HUES6 (cell line): Measurements from ENCODE around the gene ROBO2.

Source experiments
- H3K27ac ChIP-seq: 2 replicates; pipeline ENCODE4 v1.7.0; 2013; ENCODE audit warnings: low read depth, mild to moderate bottlenecking, low read length, inconsistent platforms
- H3K27me3 ChIP-seq: 2 replicates; pipeline ENCODE4 v1.6.1; 2013; ENCODE audit warnings: low read length; ENCODE audit not compliant: control insufficient read depth, insufficient read depth
- H3K36me3 ChIP-seq: 2 replicates; pipeline ENCODE4 v1.6.1; 2013; ENCODE audit warnings: low read length; ENCODE audit not compliant: control insufficient read depth, insufficient read depth
- H3K4me1 ChIP-seq: 2 replicates; pipeline ENCODE4 v1.6.1; 2013; ENCODE audit warnings: low read length; ENCODE audit not compliant: control insufficient read depth, insufficient read depth
- H3K4me3 ChIP-seq: 2 replicates; pipeline ENCODE4 v1.5.1; 2013; ENCODE audit warnings: low read depth, low read length
- H3K9ac ChIP-seq: one replicate; pipeline ENCODE4 v1.6.1; 2013; ENCODE audit warnings: mild to moderate bottlenecking, low read length
- H3K9me3 ChIP-seq: 2 replicates; pipeline ENCODE4 v1.6.1; 2013; ENCODE audit warnings: low read depth, low read length; ENCODE audit not compliant: control insufficient read depth, insufficient read depth

The ROBO2 gene

DNA sequence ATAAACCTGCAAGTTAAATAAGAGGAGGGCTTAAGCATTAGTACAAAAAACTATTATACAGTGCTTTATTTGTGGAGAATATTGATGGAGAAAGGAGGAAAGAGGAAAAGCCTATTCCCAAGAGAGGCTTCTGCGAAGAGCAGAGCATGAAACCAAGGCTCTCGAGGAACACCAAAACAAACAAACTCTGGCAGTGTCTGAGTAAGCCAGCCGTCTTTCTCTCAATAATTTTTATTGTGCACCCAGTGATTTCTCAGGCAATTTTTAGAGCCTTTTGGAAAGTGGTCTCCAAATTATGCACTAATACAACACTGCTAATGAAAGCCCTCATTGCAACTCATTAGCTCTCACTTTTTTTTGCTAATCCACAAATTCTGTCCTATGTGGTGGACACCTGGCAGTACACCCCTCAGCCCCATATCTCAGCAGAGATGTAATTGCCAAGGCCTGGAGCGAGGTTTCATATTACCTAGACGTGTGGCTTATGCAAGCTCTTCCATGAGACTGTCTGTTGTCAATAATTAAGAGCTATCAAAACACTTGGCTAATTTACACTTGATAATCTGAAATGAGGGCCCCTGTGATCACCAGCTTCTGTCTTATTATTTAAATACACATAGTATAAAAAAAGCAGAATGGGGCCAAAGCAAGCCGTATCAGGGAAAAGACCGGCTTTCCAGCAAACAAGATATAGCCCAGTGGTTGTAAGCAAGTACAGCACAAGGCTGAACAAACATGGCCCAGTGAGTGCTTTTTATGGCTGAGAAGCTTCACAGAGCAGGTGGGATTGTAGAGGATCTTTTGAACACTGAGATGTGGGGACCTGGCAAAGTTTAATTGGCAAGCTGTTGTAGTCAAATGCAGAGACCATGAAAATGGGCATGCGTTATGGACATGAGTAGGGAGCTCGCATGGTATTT is 216.9 kb downstream of the ROBO2 start:
- Histone ChIP-seq H3K4me1 (no peaks in the 10 kb centered on the region), H3K27ac (no peak overlapping the region), H3K9me3 (no peaks in the 10 kb centered on the region), H3K27me3 (no peaks in the 10 kb centered on the region), H3K4me3 (no peak overlapping the region), H3K9ac (no peak overlapping the region), H3K36me3 (no peaks in the 10 kb centered on the region)

DNA sequence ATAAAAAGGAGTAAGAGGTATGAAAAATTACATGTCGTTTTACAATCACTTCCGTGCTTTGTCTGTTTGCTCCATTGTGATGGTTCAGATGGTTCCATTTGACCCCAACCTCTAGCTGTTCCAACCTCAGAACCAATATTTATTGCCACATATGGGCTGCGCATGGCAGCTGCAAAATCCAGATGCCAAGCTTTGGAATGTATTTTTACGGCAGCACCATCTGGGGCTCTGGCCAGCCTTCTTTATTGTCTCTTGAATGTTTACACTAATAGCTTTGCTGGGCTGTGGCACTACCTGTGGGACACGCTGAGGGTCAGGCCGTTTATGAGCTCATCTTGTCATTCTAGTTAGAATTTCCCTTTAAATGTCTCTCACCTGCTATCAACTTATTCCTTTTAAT is 219.8 kb downstream of the ROBO2 start:
- Histone ChIP-seq H3K36me3 (no peaks in the 10 kb centered on the region), H3K9me3 (no peaks in the 10 kb centered on the region), H3K4me3 (no peak overlapping the region), H3K27ac (no peak overlapping the region), H3K27me3 (no peaks in the 10 kb centered on the region), H3K4me1 (no peaks in the 10 kb centered on the region), H3K9ac (no peak overlapping the region)

DNA sequence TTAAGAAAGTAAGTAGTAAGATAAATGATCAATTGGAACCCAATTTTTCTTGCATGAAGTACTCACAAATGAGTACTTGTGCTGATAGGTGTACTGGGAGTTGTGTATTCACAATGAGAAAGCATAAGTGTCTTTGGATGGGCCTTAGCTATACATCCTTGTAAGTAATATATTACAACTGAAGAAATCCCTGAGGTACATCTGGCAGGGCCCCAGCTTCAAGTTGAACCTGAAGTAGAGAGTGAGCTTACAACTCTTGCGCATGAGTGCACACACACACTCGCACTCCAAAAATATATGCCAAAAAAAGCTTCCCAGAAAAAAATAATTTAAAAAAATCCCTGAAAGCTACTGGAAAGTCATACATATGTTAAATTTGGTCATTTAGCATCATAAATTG is 222.5 kb downstream of the ROBO2 start:
- no peaks in the 10 kb centered on the region for H3K27me3 ChIP-seq
- no peaks in the 10 kb centered on the region for H3K36me3 ChIP-seq
- no peak overlapping the region for H3K27ac ChIP-seq
- no peak overlapping the region for H3K9ac ChIP-seq
- H3K4me3 ChIP-seq: no peak overlapping the region
- H3K4me1 ChIP-seq: no peaks in the 10 kb centered on the region
- no peaks in the 10 kb centered on the region for H3K9me3 ChIP-seq

DNA sequence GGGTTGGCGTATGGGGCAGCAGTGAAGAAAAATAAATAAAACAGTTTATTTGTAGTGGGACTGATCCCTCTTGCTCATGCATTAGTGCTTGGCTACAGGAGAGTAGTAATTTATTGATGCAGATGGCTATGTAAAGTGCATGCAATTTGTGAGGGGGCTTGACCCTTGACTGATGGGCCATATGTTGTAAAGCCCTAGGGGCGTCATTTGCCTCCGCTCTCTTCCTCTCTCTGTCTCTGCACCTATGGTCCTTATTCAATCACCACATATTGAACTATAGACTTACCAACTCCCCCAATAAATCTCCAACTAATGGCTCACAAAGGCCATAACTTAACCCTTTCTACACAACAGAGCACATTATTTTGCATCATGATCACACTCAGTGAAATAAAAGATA is 227.7 kb downstream of the ROBO2 start:
- Histone ChIP-seq H3K9ac (no peak overlapping the region), H3K4me1 (no peaks in the 10 kb centered on the region; the same call in 1 of the 2 replicates), H3K9me3 (no peaks in the 10 kb centered on the region), H3K27ac (no peak overlapping the region), H3K27me3 (no peaks in the 10 kb centered on the region), H3K36me3 (no peaks in the 10 kb centered on the region), H3K4me3 (no peak overlapping the region)

DNA sequence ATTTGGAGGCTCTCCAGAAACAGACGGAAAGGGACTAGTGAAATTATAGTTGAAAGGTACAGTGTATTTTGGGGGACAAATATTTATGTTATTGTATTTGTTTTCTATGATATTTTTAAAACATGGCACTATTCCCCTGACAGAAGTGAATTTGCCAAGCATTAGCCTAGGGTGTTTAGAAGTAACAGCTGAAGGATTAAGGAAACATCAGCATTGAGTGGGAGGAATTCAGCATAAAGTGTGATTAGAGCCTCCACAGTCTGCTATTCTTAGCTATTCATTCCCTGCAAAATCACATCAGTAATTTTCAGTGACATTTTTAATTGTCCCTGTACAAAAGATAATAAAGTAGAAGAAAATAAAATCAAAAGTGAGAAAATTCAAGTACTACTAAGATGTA is 231.4 kb downstream of the ROBO2 start:
- no peak overlapping the region for H3K27ac ChIP-seq
- H3K4me1 ChIP-seq: no peaks in the 10 kb centered on the region; the same call in 1 of the 2 replicates
- no peak overlapping the region for H3K9ac ChIP-seq
- H3K4me3 ChIP-seq: no peak overlapping the region
- no peaks in the 10 kb centered on the region for H3K9me3 ChIP-seq
- no peaks in the 10 kb centered on the region for H3K27me3 ChIP-seq
- H3K36me3 ChIP-seq: no peaks in the 10 kb centered on the region

DNA sequence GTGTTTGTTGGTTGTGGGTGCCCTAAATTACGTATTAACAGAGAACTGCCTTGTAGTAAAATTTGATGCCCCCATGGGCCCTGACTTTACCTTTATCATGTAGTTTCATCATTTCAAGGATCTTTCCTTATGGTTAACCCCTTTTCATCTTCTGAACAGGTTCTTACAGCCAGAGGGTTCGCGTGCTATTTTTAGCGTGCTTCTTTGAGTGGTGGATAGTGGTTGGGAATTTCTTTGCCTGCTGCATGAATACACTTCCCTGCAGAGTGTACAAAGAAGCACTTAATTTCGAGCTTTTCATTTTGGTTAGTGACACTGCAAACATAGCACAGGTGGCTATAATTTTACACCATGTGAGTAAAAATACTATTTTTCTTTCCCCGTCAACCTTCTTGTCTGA is 231.8 kb downstream of the ROBO2 start:
- no peaks in the 10 kb centered on the region; the same call in 1 of the 2 replicates for H3K4me1 ChIP-seq
- H3K9me3 ChIP-seq: no peaks in the 10 kb centered on the region
- H3K36me3 ChIP-seq: no peaks in the 10 kb centered on the region
- H3K9ac ChIP-seq: no peak overlapping the region
- H3K4me3 ChIP-seq: no peak overlapping the region
- H3K27ac ChIP-seq: no peak overlapping the region
- H3K27me3 ChIP-seq: no peaks in the 10 kb centered on the region

DNA sequence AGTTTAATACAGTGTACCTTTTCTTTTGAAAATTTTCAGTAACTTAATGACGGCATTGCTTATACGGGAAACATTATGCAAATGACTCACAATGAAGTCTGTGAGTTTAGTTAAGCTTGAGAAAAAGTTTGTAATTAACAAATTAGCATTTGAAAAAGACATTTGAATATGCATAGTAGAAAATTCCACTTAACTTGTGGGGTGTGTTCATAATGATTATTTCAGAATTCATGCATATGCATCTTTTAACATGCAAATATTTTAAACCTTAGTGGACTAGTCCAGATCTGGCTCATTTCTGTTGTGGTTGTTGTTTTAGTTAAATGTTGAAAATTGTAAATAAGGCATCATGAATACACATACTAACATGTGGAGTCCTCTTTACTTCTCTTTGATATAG is 239.4 kb downstream of the ROBO2 start:
- peaks cover 17% of the 10 kb centered on the region for H3K4me1 ChIP-seq
- no peaks in the 10 kb centered on the region for H3K36me3 ChIP-seq
- H3K9ac ChIP-seq: no peak overlapping the region
- H3K9me3 ChIP-seq: peaks cover 5% of the 10 kb centered on the region; the same call in 1 of the 2 replicates
- H3K27me3 ChIP-seq: no peaks in the 10 kb centered on the region
- H3K4me3 ChIP-seq: no peak overlapping the region
- H3K27ac ChIP-seq: no peak overlapping the region

DNA sequence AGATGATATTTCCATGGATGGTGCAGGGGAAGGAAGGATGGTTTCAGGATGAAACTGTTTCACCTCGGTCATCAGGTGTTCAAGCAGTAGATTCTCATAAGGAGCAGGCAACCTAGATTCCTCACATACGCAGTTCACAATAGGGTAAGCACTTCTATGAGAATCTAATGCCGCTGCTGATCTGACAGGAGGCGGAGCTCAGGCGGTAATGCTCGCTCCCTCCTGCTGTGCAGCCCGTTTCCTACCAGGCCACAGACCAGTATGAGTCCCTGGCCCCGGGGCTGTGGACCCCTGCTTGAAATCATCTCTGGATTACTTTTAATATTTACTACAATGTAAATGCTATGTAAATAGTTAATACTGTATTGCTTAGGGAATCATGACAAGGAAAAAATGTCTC is 241.8 kb downstream of the ROBO2 start:
- no peak overlapping the region for H3K4me3 ChIP-seq
- H3K27me3 ChIP-seq: no peaks in the 10 kb centered on the region

DNA sequence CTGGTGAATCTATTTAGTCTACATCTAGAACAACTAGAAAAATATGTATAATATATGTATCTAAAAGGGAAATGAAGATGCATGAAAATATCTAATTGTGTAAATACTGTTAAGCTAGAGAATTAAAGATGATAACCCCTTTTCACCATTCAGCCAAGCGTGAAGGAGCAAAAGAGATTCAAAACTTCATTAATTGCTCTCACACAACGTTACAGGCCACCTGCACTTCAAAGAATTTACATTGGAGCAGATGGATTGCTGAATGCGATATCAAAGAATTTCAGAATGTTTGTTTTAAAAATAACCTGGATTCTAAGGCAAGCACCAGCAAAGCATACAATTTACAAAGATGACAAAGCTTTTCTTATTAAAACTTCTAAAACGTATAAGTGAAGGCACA is 243.2 kb downstream of the ROBO2 start:
- H3K36me3 ChIP-seq: no peaks in the 10 kb centered on the region
- no peaks in the 10 kb centered on the region for H3K9me3 ChIP-seq
- no peak overlapping the region for H3K27ac ChIP-seq
- no peaks in the 10 kb centered on the region for H3K27me3 ChIP-seq
- no peak overlapping the region for H3K4me3 ChIP-seq
- no peak overlapping the region for H3K9ac ChIP-seq
- peaks cover 17% of the 10 kb centered on the region for H3K4me1 ChIP-seq

More for the DNA sequence above, 241.8 kb downstream of the ROBO2 start:
- Histone ChIP-seq H3K36me3 (no peaks in the 10 kb centered on the region), H3K9ac (no peak overlapping the region), H3K4me1 (peaks cover 17% of the 10 kb centered on the region), H3K9me3 (peaks cover 5% of the 10 kb centered on the region; the same call in 1 of the 2 replicates), H3K27ac (no peak overlapping the region)

DNA sequence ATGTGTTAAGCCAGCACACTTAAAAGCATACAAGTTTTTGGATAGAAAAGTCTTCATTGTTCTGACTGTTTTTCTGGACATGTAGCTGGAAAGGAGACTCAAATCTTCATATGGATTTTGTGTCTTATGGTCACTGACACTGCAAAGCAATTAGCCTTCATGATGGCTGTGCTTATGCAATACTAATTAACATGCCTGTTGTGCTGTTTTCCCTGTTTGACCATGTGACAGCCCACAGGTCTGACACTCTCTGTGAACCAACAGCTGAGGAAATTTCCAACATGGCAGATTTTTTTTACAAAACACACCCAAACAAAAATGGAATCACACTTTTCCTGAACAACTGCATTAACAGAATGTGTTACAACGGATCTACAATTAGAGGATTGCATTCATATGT is 248.4 kb downstream of the ROBO2 start:
- Histone ChIP-seq H3K27ac (no peak overlapping the region), H3K36me3 (no peaks in the 10 kb centered on the region), H3K4me3 (no peak overlapping the region), H3K27me3 (no peaks in the 10 kb centered on the region), H3K9me3 (no peaks in the 10 kb centered on the region), H3K9ac (no peak overlapping the region), H3K4me1 (no peaks in the 10 kb centered on the region)

DNA sequence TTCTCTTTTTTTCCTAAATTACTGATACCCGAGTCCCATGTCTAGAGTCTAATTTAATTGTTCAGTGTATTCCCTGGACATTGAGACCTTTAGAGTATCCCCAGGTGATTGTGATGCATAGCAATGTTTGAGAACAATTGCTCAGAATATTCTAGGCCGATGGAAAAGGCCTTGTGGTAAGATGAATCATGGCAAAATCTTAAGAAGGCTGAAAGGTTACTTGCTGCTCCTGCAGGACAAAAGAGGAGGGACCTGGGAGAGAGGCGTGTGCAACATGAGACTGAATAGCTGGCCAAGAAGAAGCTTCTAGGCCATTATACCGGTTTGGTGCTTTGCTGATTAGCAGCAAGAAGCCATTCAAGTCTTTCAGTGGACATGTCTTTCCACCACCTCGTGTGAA is 256.6 kb downstream of the ROBO2 start:
- no peaks in the 10 kb centered on the region for H3K36me3 ChIP-seq
- no peaks in the 10 kb centered on the region for H3K27me3 ChIP-seq

More for the DNA sequence above, 256.6 kb downstream of the ROBO2 start:
- no peak overlapping the region for H3K9ac ChIP-seq
- no peak overlapping the region for H3K4me3 ChIP-seq
- no peak overlapping the region for H3K27ac ChIP-seq
- H3K9me3 ChIP-seq: no peaks in the 10 kb centered on the region
- no peaks in the 10 kb centered on the region for H3K4me1 ChIP-seq
